CD14-positive monocyte (primary cell): Measurements from ENCODE around the gene MRO. TPM values are rescaled to one million over a fixed set of nuclear protein-coding genes. Genes with fewer than 3 reads are reported as not detected.

Experiments
- DNase-seq, 3 donors: peaks; one replicate each; pipeline ENCODE4 v3.0.0-alpha.2; 2011 to 2022
- H2AFZ ChIP-seq: 2 replicates; pipeline ENCODE4 v1.6.0; 2012; ENCODE audit warnings: mild to moderate bottlenecking, low read depth, low read length, inconsistent platforms; ENCODE audit not compliant: insufficient read depth, poor library complexity, severe bottlenecking
- H3K27ac ChIP-seq, 2 donors: 1 replicate in 1 of 2; 2 replicates in 1 of 2; pipeline ENCODE4 v1.5.1; 2012 to 2013; ENCODE audit warnings: low read length in 2 of 2, control low read depth in 1 of 2, inconsistent platforms in 1 of 2, low read depth in 1 of 2, mild to moderate bottlenecking in 1 of 2
- H3K27me3 ChIP-seq, 2 donors: one replicate each; pipeline versions ENCODE4 v1.6.0 to v1.6.1; 2011 to 2013; ENCODE audit warnings: low read length in 2 of 2; ENCODE audit not compliant: control insufficient read depth in 2 of 2, insufficient read depth in 2 of 2
- H3K36me3 ChIP-seq, 2 donors: replicated peaks in 1 of 2; 1 replicate in 1 of 2; 2 replicates in 1 of 2; pipeline versions ENCODE4 v1.5.1 to v1.6.1; 2012 to 2013; ENCODE audit warnings: low read length in 2 of 2, control low read depth in 1 of 2, inconsistent platforms in 1 of 2, mild to moderate bottlenecking in 1 of 2; ENCODE audit not compliant: insufficient read depth in 2 of 2, control insufficient read depth in 1 of 2
- H3K4me1 ChIP-seq, 2 donors: 1 replicate in 1 of 2; 2 replicates in 1 of 2; pipeline versions ENCODE4 v1.5.1 to v1.6.1; 2012 to 2013; ENCODE audit warnings: low read length in 2 of 2, control low read depth in 1 of 2, inconsistent platforms in 1 of 2, mild to moderate bottlenecking in 1 of 2, moderate library complexity in 1 of 2; ENCODE audit not compliant: insufficient read depth in 2 of 2, control insufficient read depth in 1 of 2
- H3K4me2 ChIP-seq: replicated peaks from 2 replicates; pipeline ENCODE3; 2012; ENCODE audit warnings: low read length, moderate library complexity, mild to moderate bottlenecking; ENCODE audit not compliant: poor library complexity, severe bottlenecking; ENCODE audit errors: extremely low read depth
- H3K4me3 ChIP-seq, 3 experiments: fragments of 200-600 bp in 1 of 3; sonication (generic) in 1 of 3; replicated peaks in 1 of 3; 1 replicate in 2 of 3; 2 replicates in 1 of 3; pipeline ENCODE4 v1.5.1; 2011 to 2013; ENCODE audit warnings: low read length in 3 of 3, mild to moderate bottlenecking in 3 of 3, control low read depth in 2 of 3, low read depth in 2 of 3, inconsistent platforms in 1 of 3, moderate library complexity in 1 of 3
- H3K79me2 ChIP-seq: 2 replicates; pipeline ENCODE4 v1.6.0; 2012; ENCODE audit warnings: mild to moderate bottlenecking, control low read depth, inconsistent platforms, low read length, moderate library complexity; ENCODE audit not compliant: insufficient read depth
- H3K9ac ChIP-seq: 2 replicates; pipeline ENCODE4 v1.6.0; 2017; ENCODE audit warnings: low read length, mild to moderate bottlenecking; ENCODE audit not compliant: insufficient read depth, poor library complexity, severe bottlenecking
- H3K9me3 ChIP-seq, 2 donors: replicated peaks in 1 of 2; 1 replicate in 1 of 2; 2 replicates in 1 of 2; pipeline versions ENCODE4 v1.5.1 to v1.6.1; 2012 to 2013; ENCODE audit warnings: low read length in 2 of 2, control low read depth in 1 of 2; ENCODE audit not compliant: control insufficient read depth in 1 of 2, insufficient read depth in 1 of 2
- H4K20me1 ChIP-seq: 2 replicates; pipeline ENCODE4 v1.6.0; 2012; ENCODE audit warnings: mild to moderate bottlenecking, low read length, control low read depth, moderate library complexity; ENCODE audit not compliant: insufficient read depth
- H3K27ac Mint-ChIP-seq, 7 donors: one replicate each; pipeline ENCODE4 v1.8.0; 2020; ENCODE audit warnings: mild to moderate bottlenecking in 7 of 7, mixed read lengths in 7 of 7, moderate library complexity in 6 of 7, inconsistent platforms in 2 of 7
- H3K27me3 Mint-ChIP-seq, 3 donors: one replicate each; pipeline ENCODE4 v1.8.0; 2021 to 2022; ENCODE audit warnings: low read depth in 3 of 3, mild to moderate bottlenecking in 3 of 3, mixed read lengths in 3 of 3, moderate library complexity in 3 of 3, inconsistent platforms in 1 of 3
- H3K36me3 Mint-ChIP-seq, 2 donors: one replicate each; pipeline ENCODE4 v1.8.0; 2020; ENCODE audit warnings: mixed read lengths in 2 of 2, inconsistent platforms in 1 of 2, mild to moderate bottlenecking in 1 of 2
- H3K4me1 Mint-ChIP-seq: one replicate; pipeline ENCODE4 v1.8.0; 2020; ENCODE audit warnings: mild to moderate bottlenecking, mixed read lengths
- H3K4me3 Mint-ChIP-seq, 2 donors: one replicate each; pipeline ENCODE4 v1.8.0; 2020; ENCODE audit warnings: mild to moderate bottlenecking in 2 of 2, mixed read lengths in 2 of 2, moderate library complexity in 1 of 2
- H3K9me3 Mint-ChIP-seq, 7 donors: one replicate each; pipeline ENCODE4 v1.8.0; 2020 to 2022; ENCODE audit warnings: mixed read lengths in 7 of 7, mild to moderate bottlenecking in 6 of 7, moderate library complexity in 6 of 7, inconsistent platforms in 2 of 7
- WGBS: methylation state at CpG from one replicate; pipeline ENCODE4 v1.1.5; 2013; ENCODE audit warnings: missing lambda C conversion rate; ENCODE audit not compliant: insufficient coverage; 5-methylcytosine and 5-hydroxymethylcytosine counted together
- intact Hi-C, 2 donors: fragments of 100-400 bp; cut with micrococcal nuclease; formaldehyde crosslinking; loops; one replicate each; pipeline versions ENCODE4 v1.15.0 to v1.15.1; 2023
- polyA plus RNA-seq, 3 donors: library from polyadenylated mRNA; depleted of rRNA in 1 of 3; unstranded in 2 of 3; stranded (reverse) in 1 of 3; fragments of 300-500 nt in 2 of 3; fragments of >200 nt in 1 of 3; fragmentation: Illumina TruSeq in 2 of 3; gene quantifications; 1 replicate in 2 of 3; 2 replicates in 1 of 3; pipeline ENCODE4 v1.2.3, GENCODE V29; 2012 to 2021
- TF ChIP-seq, protein P1 (sequence below): fragments of 200-600 bp; IDR thresholded peaks from one replicate; pipeline ENCODE4 v1.8.0; 2022; ENCODE audit warnings: antibody characterized with exemption, mild to moderate bottlenecking

Gene MRO
- polyA plus RNA-seq, 3 donors = 0.01 TPM; not detected in 2

DNA sequence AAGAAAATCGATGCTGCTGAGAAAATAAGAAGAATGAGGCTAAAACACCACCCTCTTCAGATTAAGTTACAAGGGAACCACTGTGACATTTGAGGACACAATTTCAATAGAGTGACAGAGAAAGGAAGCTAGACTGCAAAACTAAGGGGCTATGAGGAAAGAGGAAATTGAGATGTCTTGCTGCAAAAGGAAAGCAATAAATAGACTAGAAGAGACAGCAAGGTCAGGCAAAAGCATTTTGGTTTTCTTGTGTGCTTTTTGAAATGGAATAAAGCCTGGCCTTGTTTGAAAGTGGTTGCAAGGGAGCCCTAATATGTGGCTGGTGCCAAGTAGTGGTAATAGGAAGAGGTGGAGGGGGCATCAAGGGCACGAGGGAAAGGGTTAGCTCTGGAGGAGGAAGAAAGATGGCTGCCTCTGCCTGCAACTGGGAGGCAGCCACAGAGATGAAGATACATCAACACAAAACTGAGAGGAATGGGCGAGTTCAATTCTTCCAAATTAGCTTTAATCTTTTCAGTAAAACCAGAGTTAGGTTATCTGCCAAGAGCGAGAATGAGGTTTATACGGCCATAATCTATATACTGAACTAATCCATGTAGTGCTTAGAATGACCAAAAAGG, 1.2 kb upstream of the MRO start:
- WGBS = 40% methylated on average over 2 of the region's 5 CpGs
- no peaks in the 10 kb centered on the region for H3K27me3 Mint-ChIP-seq
- H3K27ac Mint-ChIP-seq = no peak overlapping the region
- Histone ChIP-seq H3K27me3 (no peaks in the 10 kb centered on the region), H2AFZ (peak overlapping the region; percentile 72), H3K36me3 (no peaks in the 10 kb centered on the region), H3K9ac (peak overlapping the region; percentile 5), H3K4me2 (peak overlapping the region; percentile 73), H3K79me2 (no peaks in the 10 kb centered on the region), H3K4me3 (peak overlapping the region in 2 of 3 experiments; percentile 23 to 71), H3K27ac (peak overlapping the region; percentile 65 to 76), H3K4me1 (peaks cover 23 to 28% of the 10 kb centered on the region in 2 donors), H4K20me1 (no peaks in the 10 kb centered on the region), H3K9me3 (no peaks in the 10 kb centered on the region)
- intact Hi-C loops = loop anchor here (5.0 kb wide), 2 partner anchors 56 to 231 kb away; partner anchors contain the start of gene ME2 (in 2 of the 2)
- H3K9me3 Mint-ChIP-seq = no peaks in the 10 kb centered on the region
- H3K4me1 Mint-ChIP-seq = peaks cover 5% of the 10 kb centered on the region
- H3K4me3 Mint-ChIP-seq = no peak overlapping the region
- TF ChIP-seq, protein P1, sequence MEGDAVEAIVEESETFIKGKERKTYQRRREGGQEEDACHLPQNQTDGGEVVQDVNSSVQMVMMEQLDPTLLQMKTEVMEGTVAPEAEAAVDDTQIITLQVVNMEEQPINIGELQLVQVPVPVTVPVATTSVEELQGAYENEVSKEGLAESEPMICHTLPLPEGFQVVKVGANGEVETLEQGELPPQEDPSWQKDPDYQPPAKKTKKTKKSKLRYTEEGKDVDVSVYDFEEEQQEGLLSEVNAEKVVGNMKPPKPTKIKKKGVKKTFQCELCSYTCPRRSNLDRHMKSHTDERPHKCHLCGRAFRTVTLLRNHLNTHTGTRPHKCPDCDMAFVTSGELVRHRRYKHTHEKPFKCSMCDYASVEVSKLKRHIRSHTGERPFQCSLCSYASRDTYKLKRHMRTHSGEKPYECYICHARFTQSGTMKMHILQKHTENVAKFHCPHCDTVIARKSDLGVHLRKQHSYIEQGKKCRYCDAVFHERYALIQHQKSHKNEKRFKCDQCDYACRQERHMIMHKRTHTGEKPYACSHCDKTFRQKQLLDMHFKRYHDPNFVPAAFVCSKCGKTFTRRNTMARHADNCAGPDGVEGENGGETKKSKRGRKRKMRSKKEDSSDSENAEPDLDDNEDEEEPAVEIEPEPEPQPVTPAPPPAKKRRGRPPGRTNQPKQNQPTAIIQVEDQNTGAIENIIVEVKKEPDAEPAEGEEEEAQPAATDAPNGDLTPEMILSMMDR = no peak
- peak; percentile 27 to 57 (median 40) for DNase-seq
- no peaks in the 10 kb centered on the region for H3K36me3 Mint-ChIP-seq

DNA sequence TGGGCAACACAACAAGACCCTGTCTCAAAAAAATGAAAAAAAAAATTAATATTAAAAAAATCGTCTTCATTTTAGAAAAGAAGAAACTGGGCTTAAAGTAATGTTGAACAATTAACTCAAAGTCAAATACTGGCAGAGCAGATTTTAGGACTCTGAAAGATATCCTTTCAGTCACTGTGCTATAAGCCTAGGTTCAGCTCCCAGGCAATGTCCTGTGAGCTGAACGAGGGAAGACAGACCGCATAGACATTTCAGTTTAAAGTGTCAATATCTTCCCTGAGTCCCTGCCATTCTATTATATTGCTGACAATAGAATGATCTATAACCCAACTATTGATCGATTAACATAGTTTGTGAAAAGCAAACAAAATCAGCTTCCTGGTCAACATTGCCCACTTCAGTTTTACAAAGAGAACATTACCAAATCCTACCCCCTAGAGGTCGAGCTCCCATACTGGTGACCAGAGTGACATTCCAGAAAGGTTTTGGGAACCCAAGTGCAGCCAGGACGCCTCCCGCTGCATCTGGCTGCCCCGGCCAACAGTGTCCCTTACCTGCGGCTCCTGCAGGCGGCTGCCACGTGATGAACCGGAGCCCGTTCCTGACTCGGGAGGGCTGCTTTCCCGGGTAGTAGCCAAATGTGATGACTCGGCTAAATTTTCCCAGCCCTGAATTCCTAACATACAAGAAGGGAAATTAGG, 639 bp downstream of the MRO start:
- no peak overlapping the region for H3K4me3 Mint-ChIP-seq
- H3K27ac ChIP-seq = no peak overlapping the region
- intact Hi-C loops = loop anchor here in 1 of 2 donors (2.0 kb wide), 1 partner anchor 232 kb away; no protein-coding TSS in a partner anchor
- H3K9ac ChIP-seq = no peak overlapping the region
- no peaks in the 10 kb centered on the region for H3K9me3 ChIP-seq
- H3K4me1 Mint-ChIP-seq = no peaks in the 10 kb centered on the region
- H3K36me3 Mint-ChIP-seq = no peaks in the 10 kb centered on the region
- no peak for DNase-seq
- H3K4me1 ChIP-seq = peaks cover 23 to 28% of the 10 kb centered on the region in 2 donors
- no peaks in the 10 kb centered on the region for H3K27me3 ChIP-seq
- no peak overlapping the region for H3K27ac Mint-ChIP-seq
- H3K9me3 Mint-ChIP-seq = no peaks in the 10 kb centered on the region
- peak overlapping the region in 1 of 3 experiments; percentile 71 for H3K4me3 ChIP-seq
- no peaks in the 10 kb centered on the region for H4K20me1 ChIP-seq
- no peaks in the 10 kb centered on the region for H3K36me3 ChIP-seq
- H3K79me2 ChIP-seq = no peaks in the 10 kb centered on the region
- TF ChIP-seq, protein P1 = no peak
- WGBS = 0% methylated on average over 8 of the region's 16 CpGs
- peaks cover 0 to 5% (median 0%) of the 10 kb centered on the region in 3 donors for H3K27me3 Mint-ChIP-seq
- peak overlapping the region; percentile 62 for H2AFZ ChIP-seq
- peak overlapping the region; percentile 73 for H3K4me2 ChIP-seq
